ENCODE results near the gene GNG7.
"Not testable (repeated sequence)": the region's sequence is repeated elsewhere in the genome, so short reads cannot be mapped to it uniquely, and the experiment has no call there.

The GNG7 gene

DNA sequence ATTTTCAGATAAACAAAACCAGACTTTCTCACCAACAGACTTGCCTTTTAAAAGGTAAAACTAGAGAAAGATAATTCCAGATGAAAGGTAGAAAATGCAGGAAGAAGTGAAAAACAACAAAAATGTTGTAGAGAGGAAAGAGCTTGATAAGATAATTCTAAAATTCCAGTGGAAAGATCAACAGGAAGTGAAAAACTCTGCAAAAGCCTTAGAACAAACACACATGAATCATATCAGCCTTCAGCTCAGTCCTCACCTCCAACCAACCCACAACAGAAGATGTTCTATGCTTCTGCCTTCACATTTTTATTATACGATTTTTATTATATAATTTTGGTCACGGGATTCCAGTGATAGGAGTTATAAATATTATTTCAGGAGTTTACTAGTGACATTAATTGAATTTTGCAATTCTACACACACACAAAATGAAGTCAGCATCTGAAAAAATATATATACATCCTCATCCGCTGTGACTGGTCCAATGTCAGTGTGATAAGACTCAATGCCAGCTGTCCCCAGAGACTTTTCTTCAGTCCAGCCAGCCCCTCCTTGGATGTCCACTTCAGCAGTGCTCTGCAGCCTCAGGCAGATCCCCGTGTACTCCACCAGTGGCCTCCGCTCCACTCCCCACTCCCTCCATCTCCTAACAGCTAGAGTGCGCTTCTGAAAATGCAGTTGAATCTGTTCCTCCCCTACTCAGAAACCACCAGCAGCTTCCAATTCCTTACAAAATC, 168.6 kb downstream of the GNG7 start:
- H3K4me3 ChIP-seq (ENCODE audit: low read depth in 1 of 2, low read length in 2 of 2) = no peak overlapping the region
- no peak overlapping the region for H2AFZ ChIP-seq (ENCODE audit: low read depth, low read length)
- peak; percentile 54; the same call in 1 of the 3 replicates for ATAC-seq (ENCODE audit: insufficient read depth, low read depth)
- H3K4me2 ChIP-seq (ENCODE audit: insufficient read depth, low read length) = no peak overlapping the region
- H3K27me3 ChIP-seq (ENCODE audit: insufficient read depth, low read length, poor library complexity) = no peaks in the 10 kb centered on the region
- no peaks in the 10 kb centered on the region for H3K9me3 ChIP-seq (ENCODE audit: insufficient read depth, low read length, severe bottlenecking)
- H3K79me2 ChIP-seq (ENCODE audit: insufficient read depth, low read length) = no peaks in the 10 kb centered on the region
- H3K9ac ChIP-seq (ENCODE audit: low read depth, low read length) = no peak overlapping the region
- H3K4me1 ChIP-seq (ENCODE audit: insufficient read depth, low read length) = peaks cover 21% of the 10 kb centered on the region
- H3K27ac ChIP-seq (ENCODE audit: low read length) = peak overlapping the region; percentile 30; the same call in 1 of the 2 replicates
- H4K20me1 ChIP-seq (ENCODE audit: insufficient read depth, low read length) = no peaks in the 10 kb centered on the region
- no peaks in the 10 kb centered on the region for H3K36me3 ChIP-seq (ENCODE audit: insufficient read depth, low read length)
- DNase-seq = no peak
- TF ChIP-seq, protein P1, sequence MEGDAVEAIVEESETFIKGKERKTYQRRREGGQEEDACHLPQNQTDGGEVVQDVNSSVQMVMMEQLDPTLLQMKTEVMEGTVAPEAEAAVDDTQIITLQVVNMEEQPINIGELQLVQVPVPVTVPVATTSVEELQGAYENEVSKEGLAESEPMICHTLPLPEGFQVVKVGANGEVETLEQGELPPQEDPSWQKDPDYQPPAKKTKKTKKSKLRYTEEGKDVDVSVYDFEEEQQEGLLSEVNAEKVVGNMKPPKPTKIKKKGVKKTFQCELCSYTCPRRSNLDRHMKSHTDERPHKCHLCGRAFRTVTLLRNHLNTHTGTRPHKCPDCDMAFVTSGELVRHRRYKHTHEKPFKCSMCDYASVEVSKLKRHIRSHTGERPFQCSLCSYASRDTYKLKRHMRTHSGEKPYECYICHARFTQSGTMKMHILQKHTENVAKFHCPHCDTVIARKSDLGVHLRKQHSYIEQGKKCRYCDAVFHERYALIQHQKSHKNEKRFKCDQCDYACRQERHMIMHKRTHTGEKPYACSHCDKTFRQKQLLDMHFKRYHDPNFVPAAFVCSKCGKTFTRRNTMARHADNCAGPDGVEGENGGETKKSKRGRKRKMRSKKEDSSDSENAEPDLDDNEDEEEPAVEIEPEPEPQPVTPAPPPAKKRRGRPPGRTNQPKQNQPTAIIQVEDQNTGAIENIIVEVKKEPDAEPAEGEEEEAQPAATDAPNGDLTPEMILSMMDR (IDR thresholded peaks at IDR 0.05; ENCODE audit: borderline replicate concordance, extremely low read depth, low read length, poor library complexity, severe bottlenecking) = no peak
- TF ChIP-seq EZH2 (IDR thresholded peaks at IDR 0.05; ENCODE audit: borderline replicate concordance, low read depth, low read length, severe bottlenecking) = no peak

DNA sequence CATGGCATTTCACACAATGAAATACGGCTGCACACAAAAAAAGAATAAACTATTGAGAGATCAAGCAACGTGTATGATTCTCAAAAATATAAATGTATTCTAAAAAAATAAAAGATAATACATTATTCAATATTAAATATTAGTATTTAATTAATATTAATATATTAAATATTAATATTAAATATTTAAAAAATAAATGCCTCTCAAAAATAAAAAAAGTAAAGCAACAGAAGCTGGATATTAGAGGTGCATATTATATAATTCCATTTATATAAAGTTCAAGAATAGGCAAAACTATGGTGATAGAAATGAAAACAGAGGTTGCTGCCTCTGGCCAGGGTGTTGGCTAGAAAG, 169.4 kb downstream of the GNG7 start:
- Histone ChIP-seq H3K36me3 (ENCODE audit: insufficient read depth, low read length) (no peaks in the 10 kb centered on the region), H3K9ac (ENCODE audit: low read depth, low read length) (no peak overlapping the region), H4K20me1 (ENCODE audit: insufficient read depth, low read length) (no peaks in the 10 kb centered on the region), H3K9me3 (ENCODE audit: insufficient read depth, low read length, severe bottlenecking) (no peaks in the 10 kb centered on the region), H3K4me1 (ENCODE audit: insufficient read depth, low read length) (peaks cover 20% of the 10 kb centered on the region), H3K79me2 (ENCODE audit: insufficient read depth, low read length) (no peaks in the 10 kb centered on the region), H3K27ac (ENCODE audit: low read length) (no peak overlapping the region), H3K4me2 (ENCODE audit: insufficient read depth, low read length) (no peak overlapping the region), H3K27me3 (ENCODE audit: insufficient read depth, low read length, poor library complexity) (no peaks in the 10 kb centered on the region), H3K4me3 (ENCODE audit: low read depth in 1 of 2, low read length in 2 of 2) (no peak overlapping the region), H2AFZ (ENCODE audit: low read depth, low read length) (no peak overlapping the region)
- TF ChIP-seq, protein P1 (IDR thresholded peaks at IDR 0.05; ENCODE audit: borderline replicate concordance, extremely low read depth, low read length, poor library complexity, severe bottlenecking) = no peak
- no peak for TF ChIP-seq EZH2 (IDR thresholded peaks at IDR 0.05; ENCODE audit: borderline replicate concordance, low read depth, low read length, severe bottlenecking)
- DNase-seq (no peak), ATAC-seq (ENCODE audit: insufficient read depth, low read depth) (no peak)

DNA sequence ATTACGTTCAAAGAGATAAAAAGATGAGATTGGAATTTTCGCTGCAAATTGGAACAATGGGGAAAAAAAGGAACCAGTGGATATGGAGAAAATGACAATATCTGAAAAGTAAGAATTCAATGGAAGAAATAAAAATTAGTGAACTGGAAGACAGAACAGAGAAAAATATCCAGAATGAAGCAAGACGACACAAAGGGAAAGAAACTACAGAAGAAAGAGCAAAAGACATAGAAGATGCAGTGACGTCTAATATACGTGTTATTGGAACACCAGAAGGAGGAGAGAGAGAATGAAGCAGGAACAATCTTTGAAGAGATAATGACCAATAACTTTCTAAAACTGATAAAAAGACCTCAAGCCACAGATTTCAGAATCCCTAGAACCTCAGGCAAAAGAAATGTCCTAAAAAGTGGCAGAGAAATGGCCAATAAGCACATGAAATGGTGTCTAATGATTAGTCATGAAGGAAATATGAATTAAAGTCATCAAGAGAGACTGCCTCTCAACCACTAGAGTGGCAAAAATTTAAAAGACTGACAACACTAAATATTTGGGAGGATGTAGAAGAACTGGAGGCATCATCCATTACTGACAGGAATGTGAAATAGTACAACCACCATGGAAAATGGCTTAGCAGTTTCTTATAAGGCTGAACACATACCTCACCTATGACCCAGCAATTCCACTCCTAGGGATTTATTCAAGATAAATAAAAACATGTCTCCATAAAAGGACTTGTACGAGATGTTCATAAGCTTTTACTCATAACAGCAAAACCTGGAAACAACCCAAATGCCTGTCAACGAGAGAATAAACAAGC, 170.0 kb downstream of the GNG7 start:
- Histone ChIP-seq H3K4me3 (ENCODE audit: low read depth in 1 of 2, low read length in 2 of 2) (no peak overlapping the region), H3K9me3 (ENCODE audit: insufficient read depth, low read length, severe bottlenecking) (no peaks in the 10 kb centered on the region), H3K27me3 (ENCODE audit: insufficient read depth, low read length, poor library complexity) (no peaks in the 10 kb centered on the region), H3K27ac (ENCODE audit: low read length) (no peak overlapping the region), H3K79me2 (ENCODE audit: insufficient read depth, low read length) (no peaks in the 10 kb centered on the region), H3K4me2 (ENCODE audit: insufficient read depth, low read length) (no peak overlapping the region), H3K36me3 (ENCODE audit: insufficient read depth, low read length) (no peaks in the 10 kb centered on the region), H3K4me1 (ENCODE audit: insufficient read depth, low read length) (peaks cover 15% of the 10 kb centered on the region), H2AFZ (ENCODE audit: low read depth, low read length) (no peak overlapping the region), H3K9ac (ENCODE audit: low read depth, low read length) (no peak overlapping the region), H4K20me1 (ENCODE audit: insufficient read depth, low read length) (no peaks in the 10 kb centered on the region)
- no peak for ATAC-seq (ENCODE audit: insufficient read depth, low read depth)
- no peak for TF ChIP-seq EZH2 (IDR thresholded peaks at IDR 0.05; ENCODE audit: borderline replicate concordance, low read depth, low read length, severe bottlenecking)
- TF ChIP-seq, protein P1 (IDR thresholded peaks at IDR 0.05; ENCODE audit: borderline replicate concordance, extremely low read depth, low read length, poor library complexity, severe bottlenecking) = no peak
- DNase-seq = no peak

DNA sequence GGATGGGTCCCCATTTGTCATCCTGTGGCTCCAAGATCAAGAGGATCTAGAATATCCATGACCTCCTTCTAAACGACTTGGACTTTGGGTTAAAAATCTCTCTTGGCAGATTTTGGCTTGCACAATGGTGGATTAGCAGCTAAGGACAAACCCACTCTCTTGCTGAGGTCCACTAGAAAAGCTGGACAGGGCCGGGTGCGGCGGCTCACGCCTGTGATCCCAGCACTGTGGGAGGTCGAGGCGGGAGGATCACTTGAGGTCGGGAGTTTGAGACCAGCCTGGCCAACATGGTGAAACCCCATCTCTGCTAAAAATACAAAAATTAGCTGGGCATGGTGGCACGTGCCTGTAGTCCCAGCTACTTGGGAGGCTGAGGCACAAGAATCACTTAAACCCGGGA, 172.6 kb downstream of the GNG7 start:
- H3K9ac ChIP-seq (ENCODE audit: low read depth, low read length); H3K79me2 ChIP-seq (ENCODE audit: insufficient read depth, low read length); H3K27me3 ChIP-seq (ENCODE audit: insufficient read depth, low read length, poor library complexity); ATAC-seq (ENCODE audit: insufficient read depth, low read depth); H3K36me3 ChIP-seq (ENCODE audit: insufficient read depth, low read length); H3K4me2 ChIP-seq (ENCODE audit: insufficient read depth, low read length); DNase-seq; H2AFZ ChIP-seq (ENCODE audit: low read depth, low read length); H3K9me3 ChIP-seq (ENCODE audit: insufficient read depth, low read length, severe bottlenecking); H3K4me3 ChIP-seq (ENCODE audit: low read depth in 1 of 2, low read length in 2 of 2); H4K20me1 ChIP-seq (ENCODE audit: insufficient read depth, low read length); H3K27ac ChIP-seq (ENCODE audit: low read length): not testable (repeated sequence)
- H3K4me1 ChIP-seq (ENCODE audit: insufficient read depth, low read length) = peaks cover 12% of the 10 kb centered on the region
